ENCODE results near the gene IDUA. TPM values are rescaled to one million over a fixed set of nuclear protein-coding genes. Genes with fewer than 3 reads are reported as not detected.

IDUA gene
- total RNA-seq, 2 donors from 2014 or later: 22.4 to 25.6 TPM

- H3K4me1 ChIP-seq (ENCODE audit: control insufficient read depth, insufficient read depth, low read length): no peaks in the 10 kb centered on the region
- H3K4me1 Mint-ChIP-seq: no peaks in the 10 kb centered on the region
- H3K9me3 ChIP-seq (ENCODE audit: control insufficient read depth, low read length): no peaks in the 10 kb centered on the region
- H3K9me3 Mint-ChIP-seq: no peaks in the 10 kb centered on the region
- peaks cover 21% of the 10 kb centered on the region for H3K36me3 Mint-ChIP-seq (ENCODE audit: low read depth)
- H3K9ac ChIP-seq (ENCODE audit: extremely low read depth, low read length, poor library complexity, severe bottlenecking): no peak overlapping the region
- DNase-seq: no peak
- H3K4me3 Mint-ChIP-seq: no peak overlapping the region
- no peak overlapping the region for H3K27ac Mint-ChIP-seq
- peaks cover 13% of the 10 kb centered on the region for H3K36me3 ChIP-seq (ENCODE audit: control insufficient read depth, insufficient read depth, low read length)
- no peak overlapping the region for H3K27ac ChIP-seq (ENCODE audit: low read depth, low read length)
- 92 to 100% methylated on average over 2 to 36 of the region's 36 CpGs for WGBS, 2 experiments (ENCODE audit: insufficient coverage in 1 of 2, insufficient read length in 1 of 2)
- H3K27me3 ChIP-seq (ENCODE audit: control insufficient read depth, insufficient read depth, low read length, poor library complexity, severe bottlenecking): no peaks in the 10 kb centered on the region
- H3K27me3 Mint-ChIP-seq (ENCODE audit: insufficient read depth): no peaks in the 10 kb centered on the region
- H3K4me3 ChIP-seq (ENCODE audit: low read length): no peak overlapping the region
- TF ChIP-seq, protein P1, sequence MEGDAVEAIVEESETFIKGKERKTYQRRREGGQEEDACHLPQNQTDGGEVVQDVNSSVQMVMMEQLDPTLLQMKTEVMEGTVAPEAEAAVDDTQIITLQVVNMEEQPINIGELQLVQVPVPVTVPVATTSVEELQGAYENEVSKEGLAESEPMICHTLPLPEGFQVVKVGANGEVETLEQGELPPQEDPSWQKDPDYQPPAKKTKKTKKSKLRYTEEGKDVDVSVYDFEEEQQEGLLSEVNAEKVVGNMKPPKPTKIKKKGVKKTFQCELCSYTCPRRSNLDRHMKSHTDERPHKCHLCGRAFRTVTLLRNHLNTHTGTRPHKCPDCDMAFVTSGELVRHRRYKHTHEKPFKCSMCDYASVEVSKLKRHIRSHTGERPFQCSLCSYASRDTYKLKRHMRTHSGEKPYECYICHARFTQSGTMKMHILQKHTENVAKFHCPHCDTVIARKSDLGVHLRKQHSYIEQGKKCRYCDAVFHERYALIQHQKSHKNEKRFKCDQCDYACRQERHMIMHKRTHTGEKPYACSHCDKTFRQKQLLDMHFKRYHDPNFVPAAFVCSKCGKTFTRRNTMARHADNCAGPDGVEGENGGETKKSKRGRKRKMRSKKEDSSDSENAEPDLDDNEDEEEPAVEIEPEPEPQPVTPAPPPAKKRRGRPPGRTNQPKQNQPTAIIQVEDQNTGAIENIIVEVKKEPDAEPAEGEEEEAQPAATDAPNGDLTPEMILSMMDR (conservative IDR thresholded peaks at IDR 0.05): no peak
These were observed 41.9 kb downstream of the IDUA start for GRCh38 chr4:1028574-1029220.

DNA sequence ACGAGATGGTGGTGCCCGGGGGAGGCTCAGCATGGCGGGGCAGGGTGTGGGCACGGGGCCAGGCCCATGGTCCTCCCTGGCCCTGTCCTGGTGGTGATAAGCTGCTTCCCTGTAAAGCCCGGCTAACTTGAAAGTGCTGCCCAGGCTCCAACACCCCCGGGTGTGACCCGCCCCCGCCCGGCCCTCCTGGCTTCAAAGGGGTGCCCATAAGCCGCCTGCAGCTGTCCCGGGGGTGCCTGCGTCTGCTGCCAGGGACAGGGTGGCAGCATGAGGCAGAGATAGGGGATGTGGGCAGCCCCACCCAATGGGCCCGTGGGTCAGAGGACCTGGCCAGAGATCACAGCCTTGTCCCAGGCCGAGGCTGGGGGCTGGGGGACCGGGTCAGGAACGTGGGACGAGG lies 42.7 kb downstream of the IDUA start:
- Mint-ChIP-seq H3K36me3 (ENCODE audit: low read depth) (peaks cover 16% of the 10 kb centered on the region), H3K27me3 (ENCODE audit: insufficient read depth) (no peaks in the 10 kb centered on the region), H3K9me3 (no peaks in the 10 kb centered on the region), H3K4me3 (no peak overlapping the region), H3K4me1 (no peaks in the 10 kb centered on the region), H3K27ac (no peak overlapping the region)
- Histone ChIP-seq H3K27me3 (ENCODE audit: control insufficient read depth, insufficient read depth, low read length, poor library complexity, severe bottlenecking) (no peaks in the 10 kb centered on the region), H3K4me3 (ENCODE audit: low read length) (no peak overlapping the region), H3K27ac (ENCODE audit: low read depth, low read length) (no peak overlapping the region), H3K9me3 (ENCODE audit: control insufficient read depth, low read length) (no peaks in the 10 kb centered on the region), H3K9ac (ENCODE audit: extremely low read depth, low read length, poor library complexity, severe bottlenecking) (no peak overlapping the region), H3K36me3 (ENCODE audit: control insufficient read depth, insufficient read depth, low read length) (peaks cover 13% of the 10 kb centered on the region), H3K4me1 (ENCODE audit: control insufficient read depth, insufficient read depth, low read length) (no peaks in the 10 kb centered on the region)
- TF ChIP-seq, protein P1 (conservative IDR thresholded peaks at IDR 0.05): no peak
- DNase-seq: no peak
- WGBS, 2 experiments (ENCODE audit: insufficient coverage in 1 of 2, insufficient read length in 1 of 2): 92 to 98% methylated on average over 9 to 17 of the region's 17 CpGs

- Mint-ChIP-seq H3K4me1 (no peaks in the 10 kb centered on the region), H3K27me3 (ENCODE audit: insufficient read depth) (no peaks in the 10 kb centered on the region), H3K36me3 (ENCODE audit: low read depth) (peaks cover 13% of the 10 kb centered on the region), H3K4me3 (no peak overlapping the region), H3K27ac (no peak overlapping the region), H3K9me3 (no peaks in the 10 kb centered on the region)
- TF ChIP-seq, protein P1 (conservative IDR thresholded peaks at IDR 0.05): no peak
- Histone ChIP-seq H3K9me3 (ENCODE audit: control insufficient read depth, low read length) (no peaks in the 10 kb centered on the region), H3K27ac (ENCODE audit: low read depth, low read length) (no peak overlapping the region), H3K4me1 (ENCODE audit: control insufficient read depth, insufficient read depth, low read length) (no peaks in the 10 kb centered on the region), H3K36me3 (ENCODE audit: control insufficient read depth, insufficient read depth, low read length) (peaks cover 12% of the 10 kb centered on the region), H3K9ac (ENCODE audit: extremely low read depth, low read length, poor library complexity, severe bottlenecking) (no peak overlapping the region), H3K27me3 (ENCODE audit: control insufficient read depth, insufficient read depth, low read length, poor library complexity, severe bottlenecking) (no peaks in the 10 kb centered on the region), H3K4me3 (ENCODE audit: low read length) (no peak overlapping the region)
- DNase-seq: peak; percentile 82
- WGBS, 2 experiments (ENCODE audit: insufficient coverage in 1 of 2, insufficient read length in 1 of 2): 80 to 100% methylated on average over 1 to 12 of the region's 12 CpGs
These were observed 43.2 kb downstream of the IDUA start for GRCh38 chr4:1030031-1030430.
